ENCODE data around the gene AGT.

GRCh38 chr1:230681599-230681998 is 32.3 kb downstream of the AGT start:
- no peak for TF ChIP-seq TAF1 (IDR thresholded peaks at IDR 0.05; ENCODE audit: borderline replicate concordance, low read depth, low read length)
- TF ChIP-seq POLR2A (IDR thresholded peaks at IDR 0.05; ENCODE audit: low read depth, low read length) = no peak
- no peak for TF ChIP-seq POLR2AphosphoS5 (IDR thresholded peaks at IDR 0.05; ENCODE audit: low read depth, low read length)

Measured in GM12892 (cell line).